CD14-positive monocyte (primary cell): Measurements from ENCODE around the gene C1orf226. TPM values are rescaled to one million over a fixed set of nuclear protein-coding genes. Genes with fewer than 3 reads are reported as not detected.

Experiments
- DNase-seq, 3 donors: peaks; one replicate each; pipeline ENCODE4 v3.0.0-alpha.2; 2011 to 2022
- H2AFZ ChIP-seq: 2 replicates; pipeline ENCODE4 v1.6.0; 2012; ENCODE audit warnings: mild to moderate bottlenecking, low read depth, low read length, inconsistent platforms; ENCODE audit not compliant: insufficient read depth, poor library complexity, severe bottlenecking
- H3K27ac ChIP-seq, 2 donors: 1 replicate in 1 of 2; 2 replicates in 1 of 2; pipeline ENCODE4 v1.5.1; 2012 to 2013; ENCODE audit warnings: low read length in 2 of 2, control low read depth in 1 of 2, inconsistent platforms in 1 of 2, low read depth in 1 of 2, mild to moderate bottlenecking in 1 of 2
- H3K27me3 ChIP-seq, 2 donors: one replicate each; pipeline versions ENCODE4 v1.6.0 to v1.6.1; 2011 to 2013; ENCODE audit warnings: low read length in 2 of 2; ENCODE audit not compliant: control insufficient read depth in 2 of 2, insufficient read depth in 2 of 2
- H3K36me3 ChIP-seq, 2 donors: replicated peaks in 1 of 2; 1 replicate in 1 of 2; 2 replicates in 1 of 2; pipeline versions ENCODE4 v1.5.1 to v1.6.1; 2012 to 2013; ENCODE audit warnings: low read length in 2 of 2, control low read depth in 1 of 2, inconsistent platforms in 1 of 2, mild to moderate bottlenecking in 1 of 2; ENCODE audit not compliant: insufficient read depth in 2 of 2, control insufficient read depth in 1 of 2
- H3K4me1 ChIP-seq, 2 donors: 1 replicate in 1 of 2; 2 replicates in 1 of 2; pipeline versions ENCODE4 v1.5.1 to v1.6.1; 2012 to 2013; ENCODE audit warnings: low read length in 2 of 2, control low read depth in 1 of 2, inconsistent platforms in 1 of 2, mild to moderate bottlenecking in 1 of 2, moderate library complexity in 1 of 2; ENCODE audit not compliant: insufficient read depth in 2 of 2, control insufficient read depth in 1 of 2
- H3K4me2 ChIP-seq: replicated peaks from 2 replicates; pipeline ENCODE3; 2012; ENCODE audit warnings: low read length, moderate library complexity, mild to moderate bottlenecking; ENCODE audit not compliant: poor library complexity, severe bottlenecking; ENCODE audit errors: extremely low read depth
- H3K4me3 ChIP-seq, 3 experiments: fragments of 200-600 bp in 1 of 3; sonication (generic) in 1 of 3; replicated peaks in 1 of 3; 1 replicate in 2 of 3; 2 replicates in 1 of 3; pipeline ENCODE4 v1.5.1; 2011 to 2013; ENCODE audit warnings: low read length in 3 of 3, mild to moderate bottlenecking in 3 of 3, control low read depth in 2 of 3, low read depth in 2 of 3, inconsistent platforms in 1 of 3, moderate library complexity in 1 of 3
- H3K79me2 ChIP-seq: 2 replicates; pipeline ENCODE4 v1.6.0; 2012; ENCODE audit warnings: mild to moderate bottlenecking, control low read depth, inconsistent platforms, low read length, moderate library complexity; ENCODE audit not compliant: insufficient read depth
- H3K9ac ChIP-seq: 2 replicates; pipeline ENCODE4 v1.6.0; 2017; ENCODE audit warnings: low read length, mild to moderate bottlenecking; ENCODE audit not compliant: insufficient read depth, poor library complexity, severe bottlenecking
- H3K9me3 ChIP-seq, 2 donors: replicated peaks in 1 of 2; 1 replicate in 1 of 2; 2 replicates in 1 of 2; pipeline versions ENCODE4 v1.5.1 to v1.6.1; 2012 to 2013; ENCODE audit warnings: low read length in 2 of 2, control low read depth in 1 of 2; ENCODE audit not compliant: control insufficient read depth in 1 of 2, insufficient read depth in 1 of 2
- H4K20me1 ChIP-seq: 2 replicates; pipeline ENCODE4 v1.6.0; 2012; ENCODE audit warnings: mild to moderate bottlenecking, low read length, control low read depth, moderate library complexity; ENCODE audit not compliant: insufficient read depth
- H3K27ac Mint-ChIP-seq, 7 donors: one replicate each; pipeline ENCODE4 v1.8.0; 2020; ENCODE audit warnings: mild to moderate bottlenecking in 7 of 7, mixed read lengths in 7 of 7, moderate library complexity in 6 of 7, inconsistent platforms in 2 of 7
- H3K27me3 Mint-ChIP-seq, 3 donors: one replicate each; pipeline ENCODE4 v1.8.0; 2021 to 2022; ENCODE audit warnings: low read depth in 3 of 3, mild to moderate bottlenecking in 3 of 3, mixed read lengths in 3 of 3, moderate library complexity in 3 of 3, inconsistent platforms in 1 of 3
- H3K36me3 Mint-ChIP-seq, 2 donors: one replicate each; pipeline ENCODE4 v1.8.0; 2020; ENCODE audit warnings: mixed read lengths in 2 of 2, inconsistent platforms in 1 of 2, mild to moderate bottlenecking in 1 of 2
- H3K4me1 Mint-ChIP-seq: one replicate; pipeline ENCODE4 v1.8.0; 2020; ENCODE audit warnings: mild to moderate bottlenecking, mixed read lengths
- H3K4me3 Mint-ChIP-seq, 2 donors: one replicate each; pipeline ENCODE4 v1.8.0; 2020; ENCODE audit warnings: mild to moderate bottlenecking in 2 of 2, mixed read lengths in 2 of 2, moderate library complexity in 1 of 2
- H3K9me3 Mint-ChIP-seq, 7 donors: one replicate each; pipeline ENCODE4 v1.8.0; 2020 to 2022; ENCODE audit warnings: mixed read lengths in 7 of 7, mild to moderate bottlenecking in 6 of 7, moderate library complexity in 6 of 7, inconsistent platforms in 2 of 7
- CTCF ChIP-seq: fragments of 200-600 bp; IDR thresholded peaks from one replicate; pipeline ENCODE4 v1.8.0; 2022; ENCODE audit warnings: antibody characterized with exemption, mild to moderate bottlenecking
- WGBS: methylation state at CpG from one replicate; pipeline ENCODE4 v1.1.5; 2013; ENCODE audit warnings: missing lambda C conversion rate; ENCODE audit not compliant: insufficient coverage; 5-methylcytosine and 5-hydroxymethylcytosine counted together
- intact Hi-C, 2 donors: fragments of 100-400 bp; cut with micrococcal nuclease; formaldehyde crosslinking; loops; one replicate each; pipeline versions ENCODE4 v1.15.0 to v1.15.1; 2023
- polyA plus RNA-seq, 3 donors: library from polyadenylated mRNA; depleted of rRNA in 1 of 3; unstranded in 2 of 3; stranded (reverse) in 1 of 3; fragments of 300-500 nt in 2 of 3; fragments of >200 nt in 1 of 3; fragmentation: Illumina TruSeq in 2 of 3; gene quantifications; 1 replicate in 2 of 3; 2 replicates in 1 of 3; pipeline ENCODE4 v1.2.3, GENCODE V29; 2012 to 2021

The C1orf226 gene
- polyA plus RNA-seq, 3 donors = 0.10 to 0.31 TPM; not detected in 1

GRCh38 chr1:162369571-162369970, 12.0 kb upstream of the C1orf226 start:
- Mint-ChIP-seq H3K4me1 (no peaks in the 10 kb centered on the region), H3K27me3 (peaks cover 1 to 5% (median 4%) of the 10 kb centered on the region in 3 donors), H3K4me3 (no peak overlapping the region), H3K36me3 (peaks cover 0 to 6% of the 10 kb centered on the region in 2 donors), H3K27ac (no peak overlapping the region), H3K9me3 (peaks cover 0 to 2% (median 0%) of the 10 kb centered on the region in 7 donors)
- no peak overlapping the region for H2AFZ ChIP-seq
- WGBS = 93% methylated on average over 6 of the region's 7 CpGs
- peaks cover 0 to 5% of the 10 kb centered on the region in 2 donors for H3K36me3 ChIP-seq
- no peaks in the 10 kb centered on the region for H4K20me1 ChIP-seq
- H3K4me1 ChIP-seq = no peaks in the 10 kb centered on the region
- no peaks in the 10 kb centered on the region for H3K9me3 ChIP-seq
- H3K4me2 ChIP-seq = no peak overlapping the region
- no peaks in the 10 kb centered on the region for H3K27me3 ChIP-seq
- no peak overlapping the region for H3K4me3 ChIP-seq
- no peak for TF ChIP-seq CTCF
- H3K79me2 ChIP-seq = no peaks in the 10 kb centered on the region
- no peak for DNase-seq
- no peak overlapping the region for H3K27ac ChIP-seq
- intact Hi-C loops = no loop called here
- no peak overlapping the region for H3K9ac ChIP-seq

GRCh38 chr1:162370161-162370560, 11.4 kb upstream of the C1orf226 start:
- H3K79me2 ChIP-seq = no peaks in the 10 kb centered on the region
- H3K4me2 ChIP-seq = no peak overlapping the region
- no peak overlapping the region for H3K9ac ChIP-seq
- no peak for DNase-seq
- Mint-ChIP-seq H3K36me3 (peaks cover 0 to 6% of the 10 kb centered on the region in 2 donors), H3K4me3 (no peak overlapping the region), H3K9me3 (peaks cover 0 to 2% (median 0%) of the 10 kb centered on the region in 7 donors), H3K27ac (no peak overlapping the region), H3K4me1 (no peaks in the 10 kb centered on the region), H3K27me3 (peaks cover 1 to 5% (median 2%) of the 10 kb centered on the region in 3 donors)
- H3K36me3 ChIP-seq = peaks cover 0 to 5% of the 10 kb centered on the region in 2 donors
- no peaks in the 10 kb centered on the region for H4K20me1 ChIP-seq
- no peak overlapping the region for H3K4me3 ChIP-seq
- no peak overlapping the region for H3K27ac ChIP-seq
- H2AFZ ChIP-seq = no peak overlapping the region
- 100% methylated on average over 1 of the region's 1 CpG for WGBS
- H3K27me3 ChIP-seq = no peaks in the 10 kb centered on the region
- no peaks in the 10 kb centered on the region for H3K4me1 ChIP-seq
- intact Hi-C loops = no loop called here
- no peak for TF ChIP-seq CTCF
- no peaks in the 10 kb centered on the region for H3K9me3 ChIP-seq
